Measurements from ENCODE around the gene WDR86.

DNA sequence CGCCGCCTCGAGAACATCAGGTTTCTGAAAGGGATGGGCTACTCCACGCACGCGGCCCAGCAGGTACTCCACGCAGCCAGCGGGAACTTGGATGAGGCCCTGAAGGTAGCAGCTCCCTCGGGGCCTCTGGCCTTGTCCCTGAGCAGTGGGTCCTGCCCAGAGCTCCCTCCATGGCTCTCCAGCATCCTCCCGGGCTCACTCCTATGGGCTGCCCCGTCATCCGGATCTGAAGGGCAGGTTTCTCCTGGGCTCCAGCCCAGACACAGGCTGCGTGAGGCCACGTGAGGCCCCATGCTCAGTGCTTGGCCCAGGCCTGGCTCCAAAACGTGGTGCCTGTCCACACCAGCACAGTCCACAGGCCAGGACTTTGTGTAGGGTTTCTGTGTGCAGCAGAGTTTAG lies 35.7 kb downstream of the WDR86 start:
- TF ChIP-seq, protein P1, sequence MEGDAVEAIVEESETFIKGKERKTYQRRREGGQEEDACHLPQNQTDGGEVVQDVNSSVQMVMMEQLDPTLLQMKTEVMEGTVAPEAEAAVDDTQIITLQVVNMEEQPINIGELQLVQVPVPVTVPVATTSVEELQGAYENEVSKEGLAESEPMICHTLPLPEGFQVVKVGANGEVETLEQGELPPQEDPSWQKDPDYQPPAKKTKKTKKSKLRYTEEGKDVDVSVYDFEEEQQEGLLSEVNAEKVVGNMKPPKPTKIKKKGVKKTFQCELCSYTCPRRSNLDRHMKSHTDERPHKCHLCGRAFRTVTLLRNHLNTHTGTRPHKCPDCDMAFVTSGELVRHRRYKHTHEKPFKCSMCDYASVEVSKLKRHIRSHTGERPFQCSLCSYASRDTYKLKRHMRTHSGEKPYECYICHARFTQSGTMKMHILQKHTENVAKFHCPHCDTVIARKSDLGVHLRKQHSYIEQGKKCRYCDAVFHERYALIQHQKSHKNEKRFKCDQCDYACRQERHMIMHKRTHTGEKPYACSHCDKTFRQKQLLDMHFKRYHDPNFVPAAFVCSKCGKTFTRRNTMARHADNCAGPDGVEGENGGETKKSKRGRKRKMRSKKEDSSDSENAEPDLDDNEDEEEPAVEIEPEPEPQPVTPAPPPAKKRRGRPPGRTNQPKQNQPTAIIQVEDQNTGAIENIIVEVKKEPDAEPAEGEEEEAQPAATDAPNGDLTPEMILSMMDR (conservative IDR thresholded peaks at IDR 0.05; ENCODE audit: low read length), result no peak
- no peak for TF ChIP-seq EZH2phosphoT487 (IDR thresholded peaks at IDR 0.05; ENCODE audit: borderline replicate concordance)
